Loucy (cell line): Measurements from ENCODE around the gene TMED8.

Experiments used
- H2AFZ ChIP-seq: fragments of 200-600 bp; sonication (generic); 2 replicates; pipeline ENCODE4 v1.6.0; 2016; ENCODE audit warnings: antibody characterized with exemption, mild to moderate bottlenecking, low read length, moderate library complexity
- H3F3A ChIP-seq: fragments of 200-600 bp; 2 replicates; pipeline ENCODE4 v1.6.0; 2016; ENCODE audit warnings: antibody characterized with exemption, low read depth, mild to moderate bottlenecking
- H3K27me3 ChIP-seq: fragments of 200-600 bp; sonication (generic); 2 replicates; pipeline ENCODE4 v1.6.1; 2014; ENCODE audit warnings: low read length, mild to moderate bottlenecking; ENCODE audit not compliant: insufficient read depth, poor library complexity, severe bottlenecking
- H3K36me3 ChIP-seq: fragments of 200-600 bp; sonication (generic); 2 replicates; pipeline ENCODE4 v1.6.1; 2016; ENCODE audit warnings: low read length; ENCODE audit not compliant: insufficient read depth
- H3K4me1 ChIP-seq: fragments of 200-600 bp; sonication (generic); 2 replicates; pipeline ENCODE4 v1.5.1; 2014; ENCODE audit warnings: low read length, mild to moderate bottlenecking; ENCODE audit not compliant: insufficient read depth, poor library complexity, severe bottlenecking
- H3K4me2 ChIP-seq: fragments of 200-600 bp; sonication (generic); 2 replicates; pipeline ENCODE4 v1.6.0; 2014; ENCODE audit warnings: antibody characterized with exemption, low read length, low read depth, mild to moderate bottlenecking; ENCODE audit not compliant: poor library complexity, severe bottlenecking
- H3K4me3 ChIP-seq: fragments of 200-600 bp; sonication (generic); 2 replicates; pipeline ENCODE4 v1.5.1; 2014; ENCODE audit warnings: low read length, mild to moderate bottlenecking, mixed read lengths; ENCODE audit not compliant: poor library complexity, severe bottlenecking
- H3K79me2 ChIP-seq: fragments of 200-600 bp; sonication (generic); 2 replicates; pipeline ENCODE4 v1.6.1; 2014; ENCODE audit warnings: low read length; ENCODE audit not compliant: insufficient read depth
- H3K9ac ChIP-seq: fragments of 200-600 bp; sonication (generic); 2 replicates; pipeline ENCODE4 v1.6.0; 2014; ENCODE audit warnings: mild to moderate bottlenecking, low read depth, low read length, moderate library complexity; ENCODE audit not compliant: poor library complexity, severe bottlenecking
- H3K9me2 ChIP-seq: fragments of 200-600 bp; sonication (generic); replicated peaks from 2 replicates; pipeline ENCODE4 v1.6.1; 2016; ENCODE audit warnings: low read depth, low read length, mixed read lengths
- H3K9me3 ChIP-seq: fragments of 200-600 bp; sonication (generic); 2 replicates; pipeline ENCODE4 v1.6.1; 2014; ENCODE audit warnings: mild to moderate bottlenecking, antibody characterized with exemption, low read length, low read depth; ENCODE audit not compliant: insufficient read depth
- H4K20me1 ChIP-seq: fragments of 200-600 bp; sonication (generic); 2 replicates; pipeline ENCODE4 v1.6.0; 2014; ENCODE audit warnings: antibody characterized with exemption, low read length, mild to moderate bottlenecking; ENCODE audit not compliant: insufficient read depth, poor library complexity, severe bottlenecking
- EZH2phosphoT487 ChIP-seq: fragments of 200-600 bp; IDR thresholded peaks from 2 replicates; pipeline ENCODE4 v1.6.1; 2018; ENCODE audit warnings: antibody characterized with exemption, mild to moderate bottlenecking, moderate library complexity, borderline replicate concordance
- TF ChIP-seq, protein P1 (sequence below): fragments of 200-600 bp; sonication (generic); conservative IDR thresholded peaks from 2 replicates; pipeline ENCODE4 v1.5.1; 2014; ENCODE audit warnings: mild to moderate bottlenecking, antibody characterized with exemption, low read length

The TMED8 gene

GRCh38 chr14:77375973-77376770 is 722 bp downstream of the TMED8 start:
- no peaks in the 10 kb centered on the region for H3K27me3 ChIP-seq
- no peaks in the 10 kb centered on the region for H3K9me3 ChIP-seq
- peaks cover 49% of the 10 kb centered on the region for H3K4me1 ChIP-seq
- no peaks in the 10 kb centered on the region for H4K20me1 ChIP-seq
- H3K36me3 ChIP-seq: no peaks in the 10 kb centered on the region
- peak overlapping the region; percentile 87 for H3K9ac ChIP-seq
- 0 out of 2 replicates have a peak, but pooled peaks cover 8% of the 10 kb centered on the region for H3F3A ChIP-seq
- peaks cover 32% of the 10 kb centered on the region for H3K79me2 ChIP-seq
- H3K4me2 ChIP-seq: peak overlapping the region; percentile 97
- peak overlapping the region; percentile 96 for H2AFZ ChIP-seq
- TF ChIP-seq EZH2phosphoT487: no peak
- TF ChIP-seq, protein P1, sequence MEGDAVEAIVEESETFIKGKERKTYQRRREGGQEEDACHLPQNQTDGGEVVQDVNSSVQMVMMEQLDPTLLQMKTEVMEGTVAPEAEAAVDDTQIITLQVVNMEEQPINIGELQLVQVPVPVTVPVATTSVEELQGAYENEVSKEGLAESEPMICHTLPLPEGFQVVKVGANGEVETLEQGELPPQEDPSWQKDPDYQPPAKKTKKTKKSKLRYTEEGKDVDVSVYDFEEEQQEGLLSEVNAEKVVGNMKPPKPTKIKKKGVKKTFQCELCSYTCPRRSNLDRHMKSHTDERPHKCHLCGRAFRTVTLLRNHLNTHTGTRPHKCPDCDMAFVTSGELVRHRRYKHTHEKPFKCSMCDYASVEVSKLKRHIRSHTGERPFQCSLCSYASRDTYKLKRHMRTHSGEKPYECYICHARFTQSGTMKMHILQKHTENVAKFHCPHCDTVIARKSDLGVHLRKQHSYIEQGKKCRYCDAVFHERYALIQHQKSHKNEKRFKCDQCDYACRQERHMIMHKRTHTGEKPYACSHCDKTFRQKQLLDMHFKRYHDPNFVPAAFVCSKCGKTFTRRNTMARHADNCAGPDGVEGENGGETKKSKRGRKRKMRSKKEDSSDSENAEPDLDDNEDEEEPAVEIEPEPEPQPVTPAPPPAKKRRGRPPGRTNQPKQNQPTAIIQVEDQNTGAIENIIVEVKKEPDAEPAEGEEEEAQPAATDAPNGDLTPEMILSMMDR: no peak
- H3K9me2 ChIP-seq: no peaks in the 10 kb centered on the region
- H3K4me3 ChIP-seq: peak overlapping the region; percentile 82

DNA sequence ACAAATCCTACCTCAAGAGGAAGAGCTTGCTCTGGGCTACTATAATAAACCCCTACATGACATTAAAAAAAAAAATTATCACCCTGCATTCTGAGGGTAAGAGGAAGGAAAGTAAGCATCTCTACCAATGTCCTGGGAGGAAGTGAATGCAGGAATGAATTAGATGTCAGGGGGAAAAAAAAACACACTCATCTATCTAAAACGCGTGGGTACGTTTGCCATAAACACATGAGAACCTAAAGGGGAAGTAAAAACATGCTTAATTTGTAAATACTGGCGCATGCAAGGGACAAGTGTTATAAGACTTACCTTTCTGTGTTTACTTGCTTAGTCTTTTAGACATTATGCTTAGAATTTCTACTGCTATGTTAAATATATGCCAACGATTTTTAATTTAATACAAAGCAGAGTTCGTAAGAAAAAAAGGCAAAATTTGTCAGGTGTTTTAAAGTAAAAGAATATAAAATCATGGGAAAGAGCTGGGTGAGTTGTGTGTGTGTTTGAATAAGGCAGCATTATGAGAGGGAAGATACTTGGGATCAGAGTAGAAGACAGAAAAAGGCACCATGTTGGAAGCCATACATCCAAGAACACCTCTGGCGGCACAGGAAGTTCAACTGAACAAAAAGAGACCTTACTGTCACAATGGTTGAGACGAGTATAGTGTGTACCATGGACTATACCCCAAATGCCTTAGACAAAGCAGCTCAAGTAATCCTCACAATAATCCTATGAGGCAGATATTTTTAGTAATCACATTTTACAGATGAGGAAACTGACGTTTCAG is 1.5 kb downstream of the TMED8 start:
- Histone ChIP-seq H3F3A (0 out of 2 replicates have a peak, but pooled peaks cover 8% of the 10 kb centered on the region), H3K9ac (peak overlapping the region; percentile 87), H3K4me1 (peaks cover 49% of the 10 kb centered on the region), H3K79me2 (peaks cover 32% of the 10 kb centered on the region), H3K4me2 (peak overlapping the region; percentile 97), H2AFZ (peak overlapping the region; percentile 96), H3K27me3 (no peaks in the 10 kb centered on the region), H3K4me3 (peak overlapping the region; percentile 82), H3K36me3 (no peaks in the 10 kb centered on the region), H4K20me1 (no peaks in the 10 kb centered on the region), H3K9me3 (no peaks in the 10 kb centered on the region), H3K9me2 (no peaks in the 10 kb centered on the region)
- no peak for TF ChIP-seq EZH2phosphoT487
- TF ChIP-seq, protein P1: no peak

DNA sequence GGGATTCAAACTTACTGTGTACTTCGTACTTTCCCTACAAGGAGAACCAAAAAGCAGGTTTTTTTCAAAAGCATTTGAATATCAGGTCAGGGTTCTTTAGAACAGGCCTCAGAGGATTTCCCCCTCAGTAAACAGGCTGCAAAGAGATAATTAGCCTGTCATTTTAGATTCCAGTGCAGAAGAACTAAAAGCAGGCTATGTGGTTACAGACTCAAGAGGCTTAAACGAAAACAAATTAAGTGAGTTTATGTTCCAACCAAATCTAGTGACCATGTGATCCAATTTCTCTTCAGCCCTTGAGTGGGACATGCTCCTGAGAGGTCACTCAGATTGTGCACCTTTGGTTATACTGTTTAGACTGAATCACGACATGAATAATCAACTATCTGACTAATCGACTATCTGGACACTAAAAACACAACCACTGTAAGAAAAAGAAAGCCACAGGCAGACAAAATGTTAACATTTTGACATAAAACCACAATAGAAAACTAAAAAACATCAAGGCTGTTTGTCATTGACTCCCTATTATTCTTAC is 4.5 kb downstream of the TMED8 start:
- Histone ChIP-seq H3K27me3 (no peaks in the 10 kb centered on the region), H4K20me1 (no peaks in the 10 kb centered on the region), H3K36me3 (no peaks in the 10 kb centered on the region), H3K4me3 (peak overlapping the region; percentile 0), H3K4me2 (peak overlapping the region; percentile 12), H2AFZ (no peak overlapping the region), H3F3A (0 out of 2 replicates have a peak, but pooled peaks cover 8% of the 10 kb centered on the region), H3K4me1 (peaks cover 61% of the 10 kb centered on the region), H3K9me3 (no peaks in the 10 kb centered on the region), H3K9me2 (no peaks in the 10 kb centered on the region), H3K9ac (no peak overlapping the region), H3K79me2 (peaks cover 32% of the 10 kb centered on the region)
- TF ChIP-seq EZH2phosphoT487: no peak
- TF ChIP-seq, protein P1: no peak
